Liver (tissue), 9 donors: ENCODE measurements around the gene ST3GAL4. TPM values are rescaled to one million over a fixed set of nuclear protein-coding genes. Genes with fewer than 3 reads are reported as not detected.
A peak's percentile ranks its signal among the peaks of the same experiment; 100 is the strongest.

ENCODE experiments used
- DNase-seq: peaks from one replicate; pipeline ENCODE4 v3.0.0-alpha.2; 2017; ENCODE audit warnings: low spot score
- H3K27ac ChIP-seq, 2 donors: one replicate each; pipeline ENCODE4 v1.7.0; 2013; ENCODE audit warnings: inconsistent platforms in 2 of 2, low read length in 2 of 2, control low read depth in 1 of 2, low read depth in 1 of 2, mild to moderate bottlenecking in 1 of 2
- H3K27me3 ChIP-seq, 4 donors: one replicate each; pipeline versions ENCODE4 v1.6.1 to v1.7.0; 2013; ENCODE audit warnings: low read length in 3 of 4, inconsistent platforms in 1 of 4, mild to moderate bottlenecking in 1 of 4, moderate library complexity in 1 of 4; ENCODE audit not compliant: control insufficient read depth in 4 of 4, insufficient read depth in 4 of 4
- H3K36me3 ChIP-seq, 4 donors: one replicate each; pipeline versions ENCODE4 v1.6.1 to v1.7.0; 2013; ENCODE audit warnings: low read length in 3 of 4, mild to moderate bottlenecking in 3 of 4, low read depth in 1 of 4, moderate library complexity in 1 of 4; ENCODE audit not compliant: control insufficient read depth in 4 of 4, insufficient read depth in 3 of 4
- H3K4me1 ChIP-seq, 4 donors: one replicate each; pipeline versions ENCODE4 v1.6.1 to v1.7.0; 2013; ENCODE audit warnings: low read length in 3 of 4, mild to moderate bottlenecking in 3 of 4, moderate library complexity in 1 of 4; ENCODE audit not compliant: control insufficient read depth in 4 of 4, insufficient read depth in 4 of 4
- H3K4me3 ChIP-seq, 3 donors: one replicate each; pipeline versions ENCODE4 v1.6.1 to v1.7.0; 2013; ENCODE audit warnings: low read length in 3 of 3, control low read depth in 1 of 3, low read depth in 1 of 3, mild to moderate bottlenecking in 1 of 3
- H3K9ac ChIP-seq, 2 donors: one replicate each; pipeline ENCODE4 v1.7.0; 2013; ENCODE audit warnings: low read length in 2 of 2, mild to moderate bottlenecking in 2 of 2, moderate library complexity in 2 of 2, control low read depth in 1 of 2, low read depth in 1 of 2
- H3K9me3 ChIP-seq, 4 donors: one replicate each; pipeline versions ENCODE4 v1.6.1 to v1.7.0; 2013; ENCODE audit warnings: low read length in 3 of 4; ENCODE audit not compliant: control insufficient read depth in 4 of 4
- FOXA2 ChIP-seq: IDR thresholded peaks from 2 replicates; pipeline ENCODE4 v1.6.1; 2016; ENCODE audit warnings: antibody characterized with exemption
- GABPA ChIP-seq, 2 donors: IDR thresholded peaks in 1 of 2; conservative IDR thresholded peaks in 1 of 2; 2 replicates each; pipeline ENCODE4 v1.6.1; 2016; ENCODE audit warnings: antibody characterized with exemption in 2 of 2, mild to moderate bottlenecking in 1 of 2, moderate library complexity in 1 of 2
- HNF4A ChIP-seq, 2 donors: conservative IDR thresholded peaks; 2 replicates each; pipeline ENCODE4 v1.6.1; 2016; ENCODE audit warnings: antibody characterized with exemption in 2 of 2, mild to moderate bottlenecking in 2 of 2
- HNF4G ChIP-seq: IDR thresholded peaks from 2 replicates; pipeline ENCODE4 v1.6.1; 2016; ENCODE audit warnings: antibody characterized with exemption
- NR2F2 ChIP-seq: IDR thresholded peaks from 2 replicates; pipeline ENCODE4 v1.6.1; 2016; ENCODE audit warnings: antibody characterized with exemption
- RAD21 ChIP-seq, 2 donors: IDR thresholded peaks; 2 replicates each; pipeline ENCODE4 v1.6.1; 2016; ENCODE audit warnings: antibody characterized with exemption in 2 of 2, mild to moderate bottlenecking in 2 of 2
- RXRA ChIP-seq, 2 donors: IDR thresholded peaks; 2 replicates each; pipeline ENCODE4 v1.6.1; 2017 to 2018; ENCODE audit warnings: antibody characterized with exemption in 2 of 2, mild to moderate bottlenecking in 1 of 2
- SP1 ChIP-seq: IDR thresholded peaks from 2 replicates; pipeline ENCODE4 v1.6.1; 2018; ENCODE audit warnings: antibody characterized with exemption, mild to moderate bottlenecking
- YY1 ChIP-seq: IDR thresholded peaks from 2 replicates; pipeline ENCODE4 v1.6.1; 2016; ENCODE audit warnings: antibody characterized with exemption, mild to moderate bottlenecking
- ZBTB33 ChIP-seq: IDR thresholded peaks from 2 replicates; pipeline ENCODE4 v1.6.1; 2016; ENCODE audit warnings: antibody characterized with exemption
- WGBS: extraction: QIAGEN DNeasy Blood & Tissue Kit; methylation state at CpG from one replicate; pipeline ENCODE4 v1.1.7; 2013; 5-methylcytosine and 5-hydroxymethylcytosine counted together
- polyA plus RNA-seq, 2 donors: library from polyadenylated mRNA; stranded (reverse) in 1 of 2; unstranded in 1 of 2; fragments of 200-250 nt in 1 of 2; fragments of >200 nt in 1 of 2; fragmentation: Nextera tagmentation in 1 of 2; extraction: Ambion mirVana in 1 of 2; gene quantifications; one replicate each; pipeline versions ENCODE4 v1.2.1 to v1.2.3, GENCODE V29; 2013 to 2015
- total RNA-seq, 2 donors: library from RNA; depleted of rRNA; stranded (reverse); fragments of >200 nt; gene quantifications; one replicate each; pipeline ENCODE4 v1.2.3, GENCODE V29; 2014
- TF ChIP-seq, protein P1 (sequence below): IDR thresholded peaks from 2 replicates; pipeline ENCODE4 v1.6.1; 2016; ENCODE audit warnings: antibody characterized with exemption
- TF ChIP-seq, protein P2 (sequence below): IDR thresholded peaks from 2 replicates; pipeline ENCODE4 v1.6.1; 2016; ENCODE audit warnings: antibody characterized with exemption, mild to moderate bottlenecking
- donor health status: healthy.
- donor health status: healthy.
- donor health status: healthy.
- donor health status: healthy.
- donor health status: healthy.

The ST3GAL4 gene
- total and polyA plus RNA-seq, 4 donors, result 4.5 to 18.4 (median 10.6) TPM

GRCh38 chr11:126357055-126357962, 1.8 kb downstream of the ST3GAL4 start:
- Histone ChIP-seq H3K4me1 (peaks cover 5 to 26% (median 19%) of the 10 kb centered on the region in 4 donors), H3K9ac (peak overlapping the region; percentile 30 to 66), H3K9me3 (no peaks in the 10 kb centered on the region), H3K4me3 (peak overlapping the region; percentile 74 to 85 (median 80)), H3K27ac (peak overlapping the region; percentile 76 to 90), H3K27me3 (no peaks in the 10 kb centered on the region), H3K36me3 (no peaks in the 10 kb centered on the region)
- DNase-seq, result no peak
- TF ChIP-seq RXRA (IDR thresholded peaks at IDR 0.05) (peak; percentile 24 to 60), YY1 (no peak), HNF4G (no peak), SP1 (peak; percentile 35), ZBTB33 (no peak), RAD21 (IDR thresholded peaks at IDR 0.05) (no peak), NR2F2 (no peak), FOXA2 (no peak), HNF4A (conservative IDR thresholded peaks at IDR 0.05) (peak in 1 of 2 donors; percentile 17), GABPA (IDR thresholded peaks at IDR 0.05 in 1 of 2, conservative IDR thresholded peaks at IDR 0.05 in 1 of 2) (no peak)
- TF ChIP-seq, protein P1, sequence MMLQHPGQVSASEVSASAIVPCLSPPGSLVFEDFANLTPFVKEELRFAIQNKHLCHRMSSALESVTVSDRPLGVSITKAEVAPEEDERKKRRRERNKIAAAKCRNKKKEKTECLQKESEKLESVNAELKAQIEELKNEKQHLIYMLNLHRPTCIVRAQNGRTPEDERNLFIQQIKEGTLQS, result no peak
- WGBS, result 51% methylated on average over 17 of the region's 17 CpGs

GRCh38 chr11:126357969-126358762, 2.7 kb downstream of the ST3GAL4 start:
- H3K27ac ChIP-seq, result peak overlapping the region; percentile 76 to 90
- H3K4me3 ChIP-seq, result peak overlapping the region in 1 of 3 donors; percentile 5
- WGBS, result 80% methylated on average over 18 of the region's 18 CpGs
- TF ChIP-seq, protein P1, result no peak
- TF ChIP-seq, protein P2, sequence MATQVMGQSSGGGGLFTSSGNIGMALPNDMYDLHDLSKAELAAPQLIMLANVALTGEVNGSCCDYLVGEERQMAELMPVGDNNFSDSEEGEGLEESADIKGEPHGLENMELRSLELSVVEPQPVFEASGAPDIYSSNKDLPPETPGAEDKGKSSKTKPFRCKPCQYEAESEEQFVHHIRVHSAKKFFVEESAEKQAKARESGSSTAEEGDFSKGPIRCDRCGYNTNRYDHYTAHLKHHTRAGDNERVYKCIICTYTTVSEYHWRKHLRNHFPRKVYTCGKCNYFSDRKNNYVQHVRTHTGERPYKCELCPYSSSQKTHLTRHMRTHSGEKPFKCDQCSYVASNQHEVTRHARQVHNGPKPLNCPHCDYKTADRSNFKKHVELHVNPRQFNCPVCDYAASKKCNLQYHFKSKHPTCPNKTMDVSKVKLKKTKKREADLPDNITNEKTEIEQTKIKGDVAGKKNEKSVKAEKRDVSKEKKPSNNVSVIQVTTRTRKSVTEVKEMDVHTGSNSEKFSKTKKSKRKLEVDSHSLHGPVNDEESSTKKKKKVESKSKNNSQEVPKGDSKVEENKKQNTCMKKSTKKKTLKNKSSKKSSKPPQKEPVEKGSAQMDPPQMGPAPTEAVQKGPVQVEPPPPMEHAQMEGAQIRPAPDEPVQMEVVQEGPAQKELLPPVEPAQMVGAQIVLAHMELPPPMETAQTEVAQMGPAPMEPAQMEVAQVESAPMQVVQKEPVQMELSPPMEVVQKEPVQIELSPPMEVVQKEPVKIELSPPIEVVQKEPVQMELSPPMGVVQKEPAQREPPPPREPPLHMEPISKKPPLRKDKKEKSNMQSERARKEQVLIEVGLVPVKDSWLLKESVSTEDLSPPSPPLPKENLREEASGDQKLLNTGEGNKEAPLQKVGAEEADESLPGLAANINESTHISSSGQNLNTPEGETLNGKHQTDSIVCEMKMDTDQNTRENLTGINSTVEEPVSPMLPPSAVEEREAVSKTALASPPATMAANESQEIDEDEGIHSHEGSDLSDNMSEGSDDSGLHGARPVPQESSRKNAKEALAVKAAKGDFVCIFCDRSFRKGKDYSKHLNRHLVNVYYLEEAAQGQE, result no peak
- TF ChIP-seq FOXA2, result no peak
- TF ChIP-seq GABPA (IDR thresholded peaks at IDR 0.05 in 1 of 2, conservative IDR thresholded peaks at IDR 0.05 in 1 of 2), result no peak
- peaks cover 5 to 26% (median 19%) of the 10 kb centered on the region in 4 donors for H3K4me1 ChIP-seq
- no peaks in the 10 kb centered on the region for H3K27me3 ChIP-seq
- no peaks in the 10 kb centered on the region for H3K36me3 ChIP-seq
- H3K9ac ChIP-seq, result no peak overlapping the region
- DNase-seq, result no peak
- no peaks in the 10 kb centered on the region for H3K9me3 ChIP-seq
